ENCODE measurements around the gene RAD51B. TPM values are rescaled to one million over a fixed set of nuclear protein-coding genes. Genes with fewer than 3 reads are reported as not detected.
"Not testable (repeated sequence)": the region's sequence is repeated elsewhere in the genome, so short reads cannot be mapped to it uniquely, and the experiment has no call there.

RAD51B gene
- total and polyA plus RNA-seq, 9 of the 15 experiments (the other 6 are each of a cell fraction or from before 2014, with no cell fraction given), result 8.5 to 17.3 (median 11.3) TPM

GRCh38 chr14:67987606-67988005 is 168.0 kb downstream of the RAD51B start (continued):
- TF ChIP-seq, protein P1, sequence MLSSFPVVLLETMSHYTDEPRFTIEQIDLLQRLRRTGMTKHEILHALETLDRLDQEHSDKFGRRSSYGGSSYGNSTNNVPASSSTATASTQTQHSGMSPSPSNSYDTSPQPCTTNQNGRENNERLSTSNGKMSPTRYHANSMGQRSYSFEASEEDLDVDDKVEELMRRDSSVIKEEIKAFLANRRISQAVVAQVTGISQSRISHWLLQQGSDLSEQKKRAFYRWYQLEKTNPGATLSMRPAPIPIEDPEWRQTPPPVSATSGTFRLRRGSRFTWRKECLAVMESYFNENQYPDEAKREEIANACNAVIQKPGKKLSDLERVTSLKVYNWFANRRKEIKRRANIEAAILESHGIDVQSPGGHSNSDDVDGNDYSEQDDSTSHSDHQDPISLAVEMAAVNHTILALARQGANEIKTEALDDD (IDR thresholded peaks at IDR 0.05), result peak; percentile 64
- TF ChIP-seq FOXM1 (IDR thresholded peaks at IDR 0.05; ENCODE audit: low read depth), result peak; percentile 45; the same call in 1 of the 2 replicates
- no peak for TF ChIP-seq FOXM1 (CRISPR knock-in tag; IDR thresholded peaks at IDR 0.05; ENCODE audit: low read depth)
- peak; percentile 78 to 88 for TF ChIP-seq KDM1A (IDR thresholded peaks at IDR 0.05)
- TF ChIP-seq CBX2 (IDR thresholded peaks at IDR 0.05; ENCODE audit: insufficient read depth, low read length, poor library complexity, severe bottlenecking), result no peak
- peak; percentile 76 for TF ChIP-seq TCF3 (CRISPR knock-in tag; IDR thresholded peaks at IDR 0.05)
- peak; percentile 62 for TF ChIP-seq TAL1 (IDR thresholded peaks at IDR 0.05)
- peak; percentile 86 for TF ChIP-seq TEAD4 (IDR thresholded peaks at IDR 0.05; ENCODE audit: low read length)
- no peak for TF ChIP-seq TEAD4 (CRISPR knock-in tag; IDR thresholded peaks at IDR 0.05; ENCODE audit: borderline replicate concordance)
- TF ChIP-seq C11orf30 (IDR thresholded peaks at IDR 0.05; ENCODE audit: low read depth), result peak; percentile 78
- TF ChIP-seq KLF16 (IDR thresholded peaks at IDR 0.05), result peak; percentile 57; the same call in 1 of the 2 replicates
- no peak for TF ChIP-seq CBFB (CRISPR knock-in tag; IDR thresholded peaks at IDR 0.05)

GRCh38 chr14:67988210-67988609 is 168.6 kb downstream of the RAD51B start:
- H4K20me1 ChIP-seq (replicated peaks; ENCODE audit: control insufficient read depth, insufficient read depth, low read length); H3K27ac ChIP-seq (ENCODE audit: extremely low read depth, low read depth, low read length); intact Hi-C loops (cut with micrococcal nuclease): not testable (repeated sequence)

More at GRCh38 chr14:67988210-67988609, 168.6 kb downstream of the RAD51B start:
- in situ Hi-C loops (cut with MboI); POLR2A ChIA-PET; H3K4me3 ChIP-seq; CTCF ChIA-PET (ENCODE audit: low intra/inter-chr PET ratio); H3K36me3 ChIP-seq (ENCODE audit: control insufficient read depth, insufficient read depth, low read length); ATAC-seq; H3K4me2 ChIP-seq (ENCODE audit: insufficient read depth, low read length); FAIRE-seq; H3K27me3 ChIP-seq (ENCODE audit: control insufficient read depth in 2 of 2, insufficient read depth in 2 of 2, low read length in 2 of 2); DNase-seq (ENCODE audit: extremely low read depth in 1 of 4, low spot score in 3 of 4); H3K9me3 ChIP-seq (replicated peaks; ENCODE audit: control insufficient read depth, insufficient read depth, low read depth, low read length); H3K79me2 ChIP-seq (ENCODE audit: control insufficient read depth, insufficient read depth, low read length); H3K4me1 ChIP-seq (replicated peaks in 1 of 2; ENCODE audit: control insufficient read depth in 2 of 2, insufficient read depth in 2 of 2, low read length in 2 of 2); H3K9me1 ChIP-seq (ENCODE audit: control insufficient read depth, insufficient read depth, low read length); H3K9ac ChIP-seq (ENCODE audit: insufficient read depth in 1 of 2, low read depth in 2 of 2, low read length in 2 of 2); H2AFZ ChIP-seq (ENCODE audit: low read depth, low read length); BruUV-seq (replicated peaks): not testable (repeated sequence)
- WGBS (ENCODE audit: insufficient coverage, low coverage, missing lambda C conversion rate), result 63% methylated on average over 3 of the region's 7 CpGs

All from K562 (cell line).